ENCODE data around the gene UNKL.

DNA sequence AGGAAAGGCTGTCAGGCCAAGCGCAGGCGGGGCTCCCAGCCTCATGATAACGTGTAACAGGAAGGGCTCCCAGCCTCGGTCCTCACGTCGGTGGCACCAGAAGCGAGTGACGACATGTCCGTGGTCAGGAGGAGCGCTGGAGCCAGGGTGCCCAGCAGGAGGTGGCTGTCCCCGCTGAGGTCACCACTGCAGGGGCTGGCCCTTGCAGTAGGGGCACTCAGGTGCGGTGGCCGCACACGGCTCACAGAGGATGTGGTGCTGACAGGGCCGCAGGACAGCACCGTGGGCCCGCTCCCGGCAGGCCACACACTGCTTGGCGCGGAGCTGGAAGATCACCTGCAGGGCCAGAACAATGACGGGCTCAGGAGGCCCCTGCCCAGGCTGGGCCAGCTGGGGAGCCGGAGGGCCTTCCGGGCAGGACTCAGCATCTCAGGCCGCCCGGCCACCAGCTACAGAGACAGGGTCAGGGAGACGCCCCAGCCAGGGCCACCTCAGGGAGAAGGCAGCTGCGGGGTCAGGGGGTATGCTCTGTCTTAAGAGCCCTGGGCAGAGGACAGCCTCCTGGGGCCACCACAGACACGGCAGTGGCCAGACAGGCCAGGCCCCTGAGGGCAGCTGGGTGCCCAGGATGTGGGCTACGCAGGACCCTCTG lies 48.3 kb downstream of the UNKL start:
- TF ChIP-seq, protein P1, sequence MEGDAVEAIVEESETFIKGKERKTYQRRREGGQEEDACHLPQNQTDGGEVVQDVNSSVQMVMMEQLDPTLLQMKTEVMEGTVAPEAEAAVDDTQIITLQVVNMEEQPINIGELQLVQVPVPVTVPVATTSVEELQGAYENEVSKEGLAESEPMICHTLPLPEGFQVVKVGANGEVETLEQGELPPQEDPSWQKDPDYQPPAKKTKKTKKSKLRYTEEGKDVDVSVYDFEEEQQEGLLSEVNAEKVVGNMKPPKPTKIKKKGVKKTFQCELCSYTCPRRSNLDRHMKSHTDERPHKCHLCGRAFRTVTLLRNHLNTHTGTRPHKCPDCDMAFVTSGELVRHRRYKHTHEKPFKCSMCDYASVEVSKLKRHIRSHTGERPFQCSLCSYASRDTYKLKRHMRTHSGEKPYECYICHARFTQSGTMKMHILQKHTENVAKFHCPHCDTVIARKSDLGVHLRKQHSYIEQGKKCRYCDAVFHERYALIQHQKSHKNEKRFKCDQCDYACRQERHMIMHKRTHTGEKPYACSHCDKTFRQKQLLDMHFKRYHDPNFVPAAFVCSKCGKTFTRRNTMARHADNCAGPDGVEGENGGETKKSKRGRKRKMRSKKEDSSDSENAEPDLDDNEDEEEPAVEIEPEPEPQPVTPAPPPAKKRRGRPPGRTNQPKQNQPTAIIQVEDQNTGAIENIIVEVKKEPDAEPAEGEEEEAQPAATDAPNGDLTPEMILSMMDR (IDR thresholded peaks at IDR 0.05) = no peak
- no peak for TF ChIP-seq ZFX (IDR thresholded peaks at IDR 0.05; ENCODE audit: borderline replicate concordance)

Data from 22Rv1 (cell line).